GM23338 (cell line): ENCODE measurements around the gene PSORS1C2. TPM values are rescaled to one million over a fixed set of nuclear protein-coding genes. Genes with fewer than 3 reads are reported as not detected.

Experiments used
- CREB1 ChIP-seq: fragments of 250-450 bp; sonication (Bioruptor Pico); IDR thresholded peaks from 2 replicates; pipeline ENCODE4 v1.5.0; 2020; ENCODE audit warnings: low read depth, mild to moderate bottlenecking, moderate library complexity
- ETS1 ChIP-seq: IDR thresholded peaks from 2 replicates; pipeline ENCODE4 v1.6.1; 2016; ENCODE audit warnings: antibody characterized with exemption
- EZH2phosphoT487 ChIP-seq: fragments of 200-600 bp; sonication (generic); IDR thresholded peaks from one replicate; pipeline ENCODE4 v1.8.1; 2018; ENCODE audit warnings: antibody characterized with exemption; ENCODE audit not compliant: unreplicated experiment
- NANOG ChIP-seq: IDR thresholded peaks from 2 replicates; pipeline ENCODE4 v1.6.1; 2016; ENCODE audit warnings: antibody characterized with exemption, borderline replicate concordance
- POLR2AphosphoS5 ChIP-seq: IDR thresholded peaks from 2 replicates; pipeline ENCODE4 v1.6.1; 2016; ENCODE audit warnings: antibody characterized with exemption, low read depth
- REST ChIP-seq: IDR thresholded peaks from one replicate; pipeline ENCODE4 v1.6.1; 2018; ENCODE audit warnings: antibody characterized with exemption; ENCODE audit not compliant: unreplicated experiment
- polyA plus RNA-seq: library from polyadenylated mRNA; unstranded; fragments of >200 nt; fragmentation: Nextera tagmentation; extraction: Ambion mirVana; gene quantifications from 2 replicates; pipeline ENCODE4 v1.2.1, GENCODE V29; 2016
- total RNA-seq: library from RNA; depleted of rRNA; stranded (reverse); fragments of >200 nt; shearing (Covaris generic); gene quantifications from 2 replicates; pipeline ENCODE4 v1.2.3, GENCODE V29; 2014
- TF ChIP-seq, protein P1 (sequence below): fragments of 250-450 bp; sonication (Bioruptor Pico); IDR thresholded peaks from 2 replicates; pipeline ENCODE4 v1.5.0; 2020; ENCODE audit warnings: mild to moderate bottlenecking, moderate library complexity

The PSORS1C2 gene
- total and polyA plus RNA-seq, 2 experiments from 2014 or later, result 0.47 TPM; not detected in 1

DNA sequence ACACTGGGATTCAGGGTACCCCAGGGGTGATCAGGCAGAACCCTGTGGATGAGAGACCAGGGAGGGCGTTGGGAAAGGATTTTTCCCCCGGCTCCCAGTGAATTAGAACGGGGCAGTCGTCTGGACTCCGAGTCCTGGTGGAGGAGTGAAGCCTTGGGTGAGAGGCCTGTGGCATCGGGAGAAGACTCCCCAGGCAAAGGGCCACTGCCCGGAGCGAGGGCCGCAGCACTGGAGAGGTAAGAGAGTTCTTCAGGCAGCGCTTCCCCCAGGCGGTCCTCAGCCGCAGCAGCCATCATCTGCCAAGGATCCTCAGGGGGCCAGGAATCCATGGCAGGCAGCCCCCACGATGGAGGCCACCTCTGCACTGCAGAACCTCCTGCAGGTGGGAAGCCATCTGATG lies 27.2 kb downstream of the PSORS1C2 start (continued):
- TF ChIP-seq, protein P1, sequence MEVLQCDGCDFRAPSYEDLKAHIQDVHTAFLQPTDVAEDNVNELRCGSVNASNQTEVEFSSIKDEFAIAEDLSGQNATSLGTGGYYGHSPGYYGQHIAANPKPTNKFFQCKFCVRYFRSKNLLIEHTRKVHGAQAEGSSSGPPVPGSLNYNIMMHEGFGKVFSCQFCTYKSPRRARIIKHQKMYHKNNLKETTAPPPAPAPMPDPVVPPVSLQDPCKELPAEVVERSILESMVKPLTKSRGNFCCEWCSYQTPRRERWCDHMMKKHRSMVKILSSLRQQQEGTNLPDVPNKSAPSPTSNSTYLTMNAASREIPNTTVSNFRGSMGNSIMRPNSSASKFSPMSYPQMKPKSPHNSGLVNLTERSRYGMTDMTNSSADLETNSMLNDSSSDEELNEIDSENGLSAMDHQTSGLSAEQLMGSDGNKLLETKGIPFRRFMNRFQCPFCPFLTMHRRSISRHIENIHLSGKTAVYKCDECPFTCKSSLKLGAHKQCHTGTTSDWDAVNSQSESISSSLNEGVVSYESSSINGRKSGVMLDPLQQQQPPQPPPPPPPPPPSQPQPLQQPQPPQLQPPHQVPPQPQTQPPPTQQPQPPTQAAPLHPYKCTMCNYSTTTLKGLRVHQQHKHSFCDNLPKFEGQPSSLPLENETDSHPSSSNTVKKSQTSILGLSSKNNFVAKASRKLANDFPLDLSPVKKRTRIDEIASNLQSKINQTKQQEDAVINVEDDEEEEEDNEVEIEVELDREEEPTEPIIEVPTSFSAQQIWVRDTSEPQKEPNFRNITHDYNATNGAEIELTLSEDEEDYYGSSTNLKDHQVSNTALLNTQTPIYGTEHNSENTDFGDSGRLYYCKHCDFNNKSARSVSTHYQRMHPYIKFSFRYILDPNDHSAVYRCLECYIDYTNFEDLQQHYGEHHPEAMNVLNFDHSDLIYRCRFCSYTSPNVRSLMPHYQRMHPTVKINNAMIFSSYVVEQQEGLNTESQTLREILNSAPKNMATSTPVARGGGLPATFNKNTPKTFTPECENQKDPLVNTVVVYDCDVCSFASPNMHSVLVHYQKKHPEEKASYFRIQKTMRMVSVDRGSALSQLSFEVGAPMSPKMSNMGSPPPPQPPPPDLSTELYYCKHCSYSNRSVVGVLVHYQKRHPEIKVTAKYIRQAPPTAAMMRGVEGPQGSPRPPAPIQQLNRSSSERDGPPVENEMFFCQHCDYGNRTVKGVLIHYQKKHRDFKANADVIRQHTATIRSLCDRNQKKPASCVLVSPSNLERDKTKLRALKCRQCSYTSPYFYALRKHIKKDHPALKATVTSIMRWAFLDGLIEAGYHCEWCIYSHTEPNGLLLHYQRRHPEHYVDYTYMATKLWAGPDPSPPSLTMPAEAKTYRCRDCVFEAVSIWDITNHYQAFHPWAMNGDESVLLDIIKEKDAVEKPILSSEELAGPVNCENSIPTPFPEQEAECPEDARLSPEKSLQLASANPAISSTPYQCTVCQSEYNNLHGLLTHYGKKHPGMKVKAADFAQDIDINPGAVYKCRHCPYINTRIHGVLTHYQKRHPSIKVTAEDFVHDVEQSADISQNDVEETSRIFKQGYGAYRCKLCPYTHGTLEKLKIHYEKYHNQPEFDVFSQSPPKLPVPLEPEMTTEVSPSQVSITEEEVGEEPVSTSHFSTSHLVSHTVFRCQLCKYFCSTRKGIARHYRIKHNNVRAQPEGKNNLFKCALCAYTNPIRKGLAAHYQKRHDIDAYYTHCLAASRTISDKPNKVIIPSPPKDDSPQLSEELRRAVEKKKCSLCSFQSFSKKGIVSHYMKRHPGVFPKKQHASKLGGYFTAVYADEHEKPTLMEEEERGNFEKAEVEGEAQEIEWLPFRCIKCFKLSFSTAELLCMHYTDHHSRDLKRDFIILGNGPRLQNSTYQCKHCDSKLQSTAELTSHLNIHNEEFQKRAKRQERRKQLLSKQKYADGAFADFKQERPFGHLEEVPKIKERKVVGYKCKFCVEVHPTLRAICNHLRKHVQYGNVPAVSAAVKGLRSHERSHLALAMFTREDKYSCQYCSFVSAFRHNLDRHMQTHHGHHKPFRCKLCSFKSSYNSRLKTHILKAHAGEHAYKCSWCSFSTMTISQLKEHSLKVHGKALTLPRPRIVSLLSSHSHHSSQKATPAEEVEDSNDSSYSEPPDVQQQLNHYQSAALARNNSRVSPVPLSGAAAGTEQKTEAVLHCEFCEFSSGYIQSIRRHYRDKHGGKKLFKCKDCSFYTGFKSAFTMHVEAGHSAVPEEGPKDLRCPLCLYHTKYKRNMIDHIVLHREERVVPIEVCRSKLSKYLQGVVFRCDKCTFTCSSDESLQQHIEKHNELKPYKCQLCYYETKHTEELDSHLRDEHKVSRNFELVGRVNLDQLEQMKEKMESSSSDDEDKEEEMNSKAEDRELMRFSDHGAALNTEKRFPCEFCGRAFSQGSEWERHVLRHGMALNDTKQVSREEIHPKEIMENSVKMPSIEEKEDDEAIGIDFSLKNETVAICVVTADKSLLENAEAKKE (CRISPR knock-in tag), result no peak
- no peak for TF ChIP-seq CREB1 (CRISPR knock-in tag)
- no peak for TF ChIP-seq POLR2AphosphoS5
- TF ChIP-seq EZH2phosphoT487, result no peak
- no peak for TF ChIP-seq NANOG
- no peak for TF ChIP-seq REST
- TF ChIP-seq ETS1, result no peak
